ENCODE data around the gene ERI3.

DNA sequence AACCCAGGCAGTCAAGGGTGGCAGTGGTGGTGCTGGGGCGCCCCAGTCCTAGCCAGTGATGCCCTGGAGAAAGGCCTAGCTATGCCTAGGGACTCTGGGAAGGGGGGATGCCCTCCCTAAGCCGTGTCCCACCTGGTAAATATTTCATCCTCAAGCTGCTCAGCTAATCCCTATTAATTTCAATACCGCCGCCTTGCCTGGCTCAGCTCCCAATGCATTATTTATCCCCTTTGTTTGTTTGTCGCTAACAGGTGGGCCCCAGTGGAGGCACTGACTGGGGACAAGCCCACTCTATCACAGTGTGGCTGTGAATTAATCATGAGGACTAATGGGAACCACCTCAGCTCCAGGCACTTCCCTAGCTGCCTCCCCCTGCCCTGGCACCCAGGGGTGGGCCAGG is 119.2 kb downstream of the ERI3 start:
- TF ChIP-seq, protein P1, sequence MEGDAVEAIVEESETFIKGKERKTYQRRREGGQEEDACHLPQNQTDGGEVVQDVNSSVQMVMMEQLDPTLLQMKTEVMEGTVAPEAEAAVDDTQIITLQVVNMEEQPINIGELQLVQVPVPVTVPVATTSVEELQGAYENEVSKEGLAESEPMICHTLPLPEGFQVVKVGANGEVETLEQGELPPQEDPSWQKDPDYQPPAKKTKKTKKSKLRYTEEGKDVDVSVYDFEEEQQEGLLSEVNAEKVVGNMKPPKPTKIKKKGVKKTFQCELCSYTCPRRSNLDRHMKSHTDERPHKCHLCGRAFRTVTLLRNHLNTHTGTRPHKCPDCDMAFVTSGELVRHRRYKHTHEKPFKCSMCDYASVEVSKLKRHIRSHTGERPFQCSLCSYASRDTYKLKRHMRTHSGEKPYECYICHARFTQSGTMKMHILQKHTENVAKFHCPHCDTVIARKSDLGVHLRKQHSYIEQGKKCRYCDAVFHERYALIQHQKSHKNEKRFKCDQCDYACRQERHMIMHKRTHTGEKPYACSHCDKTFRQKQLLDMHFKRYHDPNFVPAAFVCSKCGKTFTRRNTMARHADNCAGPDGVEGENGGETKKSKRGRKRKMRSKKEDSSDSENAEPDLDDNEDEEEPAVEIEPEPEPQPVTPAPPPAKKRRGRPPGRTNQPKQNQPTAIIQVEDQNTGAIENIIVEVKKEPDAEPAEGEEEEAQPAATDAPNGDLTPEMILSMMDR (IDR thresholded peaks at IDR 0.05) = no peak
- TF ChIP-seq BHLHE40 (IDR thresholded peaks at IDR 0.05; ENCODE audit: low read depth, low read length) (no peak), POLR2A (IDR thresholded peaks at IDR 0.05; ENCODE audit: low read length) (no peak), ZFP36 (IDR thresholded peaks at IDR 0.05; ENCODE audit: borderline replicate concordance, partially characterized antibody) (no peak), CHD2 (IDR thresholded peaks at IDR 0.05; ENCODE audit: low read length, partially characterized antibody) (no peak), MAZ (IDR thresholded peaks at IDR 0.05; ENCODE audit: borderline replicate concordance, low read depth, low read length) (no peak), EHMT2 (IDR thresholded peaks at IDR 0.05; ENCODE audit: low read depth) (no peak)
